HL-60 (cell line): ENCODE measurements around the gene HOXC13.

Experiments used
- CTCF ChIP-seq: IDR thresholded peaks from one replicate; pipeline ENCODE4 v1.5.1; 2011; ENCODE audit warnings: low read length, control low read depth, inconsistent platforms; ENCODE audit not compliant: insufficient read depth
- GABPA ChIP-seq: IDR thresholded peaks from 2 replicates; pipeline ENCODE4 v1.6.1; 2012; ENCODE audit warnings: low read depth
- POLR2AphosphoS5 ChIP-seq: IDR thresholded peaks from 2 replicates; pipeline ENCODE4 v1.6.1; 2012; ENCODE audit warnings: low read depth

GRCh38 chr12:53954694-53955035 is 16.0 kb downstream of the HOXC13 start, which contains the start of gene HOXC12:
- no peak for TF ChIP-seq CTCF
- no peak for TF ChIP-seq POLR2AphosphoS5
- no peak for TF ChIP-seq GABPA
